Ascending aorta (tissue), 2 donors: ENCODE measurements around the gene CRIP2. TPM values are rescaled to one million over a fixed set of nuclear protein-coding genes. Genes with fewer than 3 reads are reported as not detected.

Experiments
- DNase-seq, 2 donors: peaks; one replicate each; pipeline ENCODE4 v3.0.0-alpha.2; 2019; ENCODE audit warnings: low spot score in 2 of 2
- H3K27ac ChIP-seq, 2 donors: fragments of 200-600 bp; sonication (generic); one replicate each; pipeline ENCODE4 v1.5.1; 2016 to 2017; ENCODE audit warnings: mild to moderate bottlenecking in 1 of 2
- H3K27me3 ChIP-seq: fragments of 200-600 bp; sonication (generic); one replicate; pipeline ENCODE4 v1.5.1; 2017
- H3K36me3 ChIP-seq, 2 donors: fragments of 200-600 bp; sonication (generic); one replicate each; pipeline ENCODE4 v1.5.1; 2016
- H3K4me1 ChIP-seq, 2 donors: fragments of 200-600 bp; sonication (generic); one replicate each; pipeline ENCODE4 v1.5.1; 2016 to 2017; ENCODE audit warnings: mild to moderate bottlenecking in 1 of 2
- H3K4me3 ChIP-seq, 2 donors: fragments of 200-600 bp; sonication (generic); one replicate each; pipeline ENCODE4 v1.5.1; 2016 to 2017; ENCODE audit warnings: mild to moderate bottlenecking in 1 of 2
- H3K9me3 ChIP-seq, 2 donors: fragments of 200-600 bp; sonication (generic); one replicate each; pipeline ENCODE4 v1.5.1; 2016
- intact Hi-C: fragments of 100-400 bp; cut with DNase I; formaldehyde crosslinking; loops from one replicate; pipeline ENCODE4 v1.15.1; 2023
- total RNA-seq: library from RNA; depleted of rRNA; stranded (reverse); fragments of >200 nt; gene quantifications from one replicate; pipeline ENCODE4 v1.1.0, GENCODE V29; 2016
- TF ChIP-seq, protein P1 (sequence below), 3 experiments: fragments of 200-600 bp in 2 of 3; fragments of 450-650 bp in 1 of 3; sonication (generic) in 2 of 3; IDR thresholded peaks; one replicate each; pipeline ENCODE4 v1.5.1; 2016 to 2019; ENCODE audit warnings: antibody characterized with exemption in 3 of 3, mild to moderate bottlenecking in 1 of 3, moderate library complexity in 1 of 3

Gene CRIP2
- total RNA-seq, 1 donor from 2014 or later = 665 TPM

DNA sequence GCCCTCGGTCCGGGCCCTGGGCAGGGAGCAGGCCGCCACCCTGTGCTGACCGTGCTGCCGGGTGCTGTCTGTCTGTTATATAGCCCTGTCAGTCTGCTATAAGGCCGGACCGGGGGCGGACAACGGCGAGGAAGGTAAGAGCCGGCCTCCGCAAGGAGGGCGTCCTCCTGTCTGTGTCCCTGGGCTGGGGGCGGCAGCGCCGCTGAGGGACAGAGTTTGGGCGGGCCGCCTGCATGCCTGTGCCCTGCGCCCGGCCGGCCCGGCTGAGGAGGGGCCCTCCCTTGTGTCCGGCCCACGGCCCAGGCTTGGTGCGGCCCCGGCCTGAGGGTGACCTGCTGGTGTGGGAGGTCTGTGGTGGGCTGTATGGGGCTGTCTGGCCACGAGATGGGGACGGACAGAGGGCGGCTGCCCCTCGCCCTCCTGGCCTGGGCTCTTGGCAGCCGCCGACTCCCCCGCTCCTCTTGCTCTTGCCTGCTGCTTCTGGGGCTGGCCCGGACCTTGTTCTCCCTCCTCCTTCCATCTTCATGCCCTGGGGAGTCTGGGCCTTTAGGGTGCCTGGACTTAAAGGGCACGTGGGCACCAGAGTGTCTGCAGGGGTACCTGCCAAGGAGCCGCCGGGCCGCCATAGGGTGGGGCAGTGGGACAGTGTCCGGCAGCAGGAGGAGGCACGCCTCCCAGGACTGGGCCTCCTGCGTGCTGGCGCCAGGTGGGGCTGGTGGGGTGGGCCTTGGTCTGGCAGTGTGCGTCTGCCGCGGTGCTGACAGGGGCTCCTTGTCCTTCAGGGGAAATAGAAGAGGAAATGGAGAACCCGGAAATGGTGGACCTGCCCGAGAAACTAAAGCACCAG lies 25.1 kb upstream of the CRIP2 start:
- H3K36me3 ChIP-seq = peaks cover 35 to 45% of the 10 kb centered on the region in 2 donors
- H3K9me3 ChIP-seq = no peaks in the 10 kb centered on the region
- no peak overlapping the region for H3K4me3 ChIP-seq
- DNase-seq = no peak
- TF ChIP-seq, protein P1, sequence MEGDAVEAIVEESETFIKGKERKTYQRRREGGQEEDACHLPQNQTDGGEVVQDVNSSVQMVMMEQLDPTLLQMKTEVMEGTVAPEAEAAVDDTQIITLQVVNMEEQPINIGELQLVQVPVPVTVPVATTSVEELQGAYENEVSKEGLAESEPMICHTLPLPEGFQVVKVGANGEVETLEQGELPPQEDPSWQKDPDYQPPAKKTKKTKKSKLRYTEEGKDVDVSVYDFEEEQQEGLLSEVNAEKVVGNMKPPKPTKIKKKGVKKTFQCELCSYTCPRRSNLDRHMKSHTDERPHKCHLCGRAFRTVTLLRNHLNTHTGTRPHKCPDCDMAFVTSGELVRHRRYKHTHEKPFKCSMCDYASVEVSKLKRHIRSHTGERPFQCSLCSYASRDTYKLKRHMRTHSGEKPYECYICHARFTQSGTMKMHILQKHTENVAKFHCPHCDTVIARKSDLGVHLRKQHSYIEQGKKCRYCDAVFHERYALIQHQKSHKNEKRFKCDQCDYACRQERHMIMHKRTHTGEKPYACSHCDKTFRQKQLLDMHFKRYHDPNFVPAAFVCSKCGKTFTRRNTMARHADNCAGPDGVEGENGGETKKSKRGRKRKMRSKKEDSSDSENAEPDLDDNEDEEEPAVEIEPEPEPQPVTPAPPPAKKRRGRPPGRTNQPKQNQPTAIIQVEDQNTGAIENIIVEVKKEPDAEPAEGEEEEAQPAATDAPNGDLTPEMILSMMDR (IDR thresholded peaks at IDR 0.05) = no peak
- intact Hi-C loops = loop anchor here (2.0 kb wide), 3 partner anchors 19 to 79 kb away; partner anchors contain the start of gene TMEM121
- H3K4me1 ChIP-seq = peaks cover 3 to 10% of the 10 kb centered on the region in 2 donors
- no peak overlapping the region for H3K27ac ChIP-seq
- H3K27me3 ChIP-seq = no peaks in the 10 kb centered on the region

DNA sequence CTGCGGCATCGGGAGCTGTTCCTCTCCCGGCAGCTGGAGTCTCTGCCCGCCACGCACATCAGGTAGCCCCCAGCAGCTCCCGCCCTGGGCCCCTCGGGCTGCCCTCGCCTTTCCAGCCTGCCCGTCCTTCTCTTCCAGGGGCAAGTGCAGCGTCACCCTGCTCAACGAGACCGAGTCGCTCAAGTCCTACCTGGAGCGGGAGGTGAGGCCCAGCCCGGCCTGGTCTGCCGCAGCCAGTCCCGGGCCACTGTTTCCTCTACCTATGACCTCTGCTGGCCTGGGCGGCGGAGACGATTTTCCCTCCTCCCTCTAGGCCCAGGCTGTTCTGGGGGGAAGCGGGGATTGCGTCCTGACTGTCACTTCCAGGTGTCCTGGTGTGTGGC lies 24.5 kb upstream of the CRIP2 start:
- TF ChIP-seq, protein P1 (IDR thresholded peaks at IDR 0.05) = no peak
- DNase-seq = no peak

GRCh38 chr14:105450864-105451720 lies 23.5 kb upstream of the CRIP2 start:
- intact Hi-C loops = no loop called here
- TF ChIP-seq, protein P1 (IDR thresholded peaks at IDR 0.05) = no peak

More for the DNA sequence above, 24.5 kb upstream of the CRIP2 start:
- H3K27me3 ChIP-seq = no peaks in the 10 kb centered on the region
- intact Hi-C loops = no loop called here
- peaks cover 3 to 10% of the 10 kb centered on the region in 2 donors for H3K4me1 ChIP-seq
- no peak overlapping the region for H3K4me3 ChIP-seq
- no peak overlapping the region for H3K27ac ChIP-seq
- peaks cover 36 to 51% of the 10 kb centered on the region in 2 donors for H3K36me3 ChIP-seq
- H3K9me3 ChIP-seq = no peaks in the 10 kb centered on the region

DNA sequence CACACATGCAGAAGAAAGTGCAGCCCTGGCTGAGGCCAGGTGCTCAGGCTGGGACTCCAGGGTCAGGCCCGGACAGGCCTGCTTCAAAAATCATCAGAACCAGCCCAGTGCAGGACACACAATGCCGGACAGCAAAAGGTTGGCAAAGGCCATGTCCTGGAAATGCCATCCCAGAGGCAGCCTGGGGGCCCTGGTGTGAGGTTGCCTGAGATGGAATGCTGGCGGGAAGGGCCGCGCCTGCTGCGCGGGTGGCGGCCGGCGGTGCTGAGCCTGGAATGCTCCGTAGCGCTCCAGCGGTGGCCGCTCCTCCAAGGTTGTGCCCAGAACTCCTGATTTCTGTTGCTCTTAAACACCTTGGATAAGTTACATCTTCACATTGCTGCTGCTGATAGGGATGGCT lies 21.7 kb upstream of the CRIP2 start:
- TF ChIP-seq, protein P1 (IDR thresholded peaks at IDR 0.05) = no peak
- H3K4me3 ChIP-seq = no peak overlapping the region
- no peak for DNase-seq
- H3K9me3 ChIP-seq = no peaks in the 10 kb centered on the region
- H3K36me3 ChIP-seq = peaks cover 61 to 74% of the 10 kb centered on the region in 2 donors
- no peaks in the 10 kb centered on the region for H3K27me3 ChIP-seq
- no peak overlapping the region for H3K27ac ChIP-seq
- intact Hi-C loops = no loop called here
- peaks cover 3 to 10% of the 10 kb centered on the region in 2 donors for H3K4me1 ChIP-seq

More at GRCh38 chr14:105450864-105451720, 23.5 kb upstream of the CRIP2 start:
- no peak for DNase-seq
- Histone ChIP-seq H3K27ac (no peak overlapping the region), H3K4me1 (peaks cover 3 to 10% of the 10 kb centered on the region in 2 donors), H3K4me3 (no peak overlapping the region), H3K36me3 (peaks cover 46 to 61% of the 10 kb centered on the region in 2 donors), H3K27me3 (no peaks in the 10 kb centered on the region), H3K9me3 (no peaks in the 10 kb centered on the region)

DNA sequence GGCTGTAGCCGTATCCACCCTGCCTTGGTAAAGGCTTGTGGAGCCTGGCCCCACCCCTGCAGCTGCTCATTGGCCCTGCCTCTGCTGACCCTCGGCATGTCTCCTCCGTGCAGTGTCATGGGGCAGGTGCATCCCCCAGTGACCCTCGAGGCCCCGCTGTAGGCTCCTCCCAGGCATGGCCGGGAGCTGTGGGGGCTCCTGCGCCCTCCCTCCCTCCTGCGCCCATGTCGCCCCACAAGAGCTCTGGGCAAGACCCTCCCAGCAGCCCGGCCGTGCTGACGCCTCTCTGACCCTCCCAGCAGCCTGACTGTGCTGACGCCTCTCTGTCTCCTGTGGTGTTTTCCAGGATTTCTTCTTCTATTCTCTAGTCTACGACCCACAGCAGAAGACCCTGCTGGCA lies 20.8 kb upstream of the CRIP2 start:
- no peak for DNase-seq
- Histone ChIP-seq H3K36me3 (peaks cover 67 to 74% of the 10 kb centered on the region in 2 donors), H3K9me3 (no peaks in the 10 kb centered on the region), H3K27ac (no peak overlapping the region), H3K27me3 (no peaks in the 10 kb centered on the region), H3K4me3 (no peak overlapping the region), H3K4me1 (peaks cover 0 to 3% of the 10 kb centered on the region in 2 donors)
- TF ChIP-seq, protein P1 (IDR thresholded peaks at IDR 0.05) = no peak
- intact Hi-C loops = no loop called here
